ENCODE measurements around the gene DOCK3. TPM values are rescaled to one million over a fixed set of nuclear protein-coding genes. Genes with fewer than 3 reads are reported as not detected.
A peak's percentile ranks its signal among the peaks of the same experiment; 100 is the strongest.

Gene DOCK3
- total RNA-seq, 1 experiment from 2014 or later, result 0.14 TPM

GRCh38 chr3:50708620-50709019, 33.9 kb downstream of the DOCK3 start:
- CTCF ChIA-PET, result no interaction called here
- no peak for TF ChIP-seq CTCF (IDR thresholded peaks at IDR 0.05; ENCODE audit: unreplicated experiment)
- no TSS peak for BruUV-seq (replicated peaks)
- intact Hi-C loops (cut with micrococcal nuclease), result no loop called here
- DNase-seq (ENCODE audit: unreplicated experiment), result peak; percentile 23
- H3K4me3 Mint-ChIP-seq (ENCODE audit: unreplicated experiment), result no peak overlapping the region
- no peaks in the 10 kb centered on the region for H3K4me1 Mint-ChIP-seq (ENCODE audit: insufficient read depth, unreplicated experiment)
- no peak overlapping the region for H3K27ac Mint-ChIP-seq (ENCODE audit: low read depth, unreplicated experiment)
- POLR2A ChIA-PET, result no interaction called here
- no peaks in the 10 kb centered on the region for H3K36me3 Mint-ChIP-seq (ENCODE audit: insufficient read depth, unreplicated experiment)
- H3K27me3 Mint-ChIP-seq (ENCODE audit: insufficient read depth, unreplicated experiment), result peaks cover 9% of the 10 kb centered on the region
- H3K9me3 Mint-ChIP-seq (ENCODE audit: unreplicated experiment), result no peaks in the 10 kb centered on the region

GRCh38 chr3:50714946-50715345, 40.2 kb downstream of the DOCK3 start:
- no peaks in the 10 kb centered on the region for H3K36me3 Mint-ChIP-seq (ENCODE audit: insufficient read depth, unreplicated experiment)
- intact Hi-C loops (cut with micrococcal nuclease), result no loop called here
- H3K9me3 Mint-ChIP-seq (ENCODE audit: unreplicated experiment), result no peaks in the 10 kb centered on the region
- BruUV-seq (replicated peaks), result no TSS peak
- POLR2A ChIA-PET, result no interaction called here
- no peak overlapping the region for H3K27ac Mint-ChIP-seq (ENCODE audit: low read depth, unreplicated experiment)
- CTCF ChIA-PET, result no interaction called here
- peak; percentile 16 for DNase-seq (ENCODE audit: unreplicated experiment)
- H3K4me1 Mint-ChIP-seq (ENCODE audit: insufficient read depth, unreplicated experiment), result no peaks in the 10 kb centered on the region
- H3K27me3 Mint-ChIP-seq (ENCODE audit: insufficient read depth, unreplicated experiment), result peaks cover 36% of the 10 kb centered on the region
- TF ChIP-seq CTCF (IDR thresholded peaks at IDR 0.05; ENCODE audit: unreplicated experiment), result no peak
- H3K4me3 Mint-ChIP-seq (ENCODE audit: unreplicated experiment), result no peak overlapping the region

GRCh38 chr3:50724831-50725230, 50.1 kb downstream of the DOCK3 start:
- Mint-ChIP-seq H3K4me3 (ENCODE audit: unreplicated experiment) (no peak overlapping the region), H3K9me3 (ENCODE audit: unreplicated experiment) (no peaks in the 10 kb centered on the region), H3K36me3 (ENCODE audit: insufficient read depth, unreplicated experiment) (no peaks in the 10 kb centered on the region), H3K27me3 (ENCODE audit: insufficient read depth, unreplicated experiment) (no peaks in the 10 kb centered on the region), H3K27ac (ENCODE audit: low read depth, unreplicated experiment) (no peak overlapping the region), H3K4me1 (ENCODE audit: insufficient read depth, unreplicated experiment) (no peaks in the 10 kb centered on the region)
- CTCF ChIA-PET, result no interaction called here
- TF ChIP-seq CTCF (IDR thresholded peaks at IDR 0.05; ENCODE audit: unreplicated experiment), result no peak
- DNase-seq (ENCODE audit: unreplicated experiment), result no peak
- POLR2A ChIA-PET, result no interaction called here
- BruUV-seq (replicated peaks), result no TSS peak
- intact Hi-C loops (cut with micrococcal nuclease), result no loop called here

DNA sequence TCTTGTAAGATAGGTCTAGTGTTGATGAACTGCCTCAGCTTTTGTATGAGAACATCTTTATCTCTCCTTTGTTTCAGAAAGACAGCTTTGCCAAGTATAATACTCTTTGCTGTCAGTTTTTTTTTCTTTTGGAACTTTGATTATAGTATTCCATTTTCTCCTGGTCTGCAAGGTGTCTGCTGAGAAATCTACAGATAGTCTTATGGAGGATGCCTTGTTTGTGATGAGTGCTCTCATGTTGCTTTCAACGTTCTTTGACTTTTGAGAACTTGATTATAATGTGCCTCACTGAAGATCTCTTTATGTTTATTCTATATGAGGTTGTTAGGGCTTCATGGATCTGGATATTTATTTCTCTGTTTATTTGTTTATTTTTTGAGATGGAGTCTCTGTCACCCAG, 60.3 kb downstream of the DOCK3 start:
- Mint-ChIP-seq H3K27ac (ENCODE audit: low read depth, unreplicated experiment) (no peak overlapping the region), H3K4me3 (ENCODE audit: unreplicated experiment) (no peak overlapping the region), H3K9me3 (ENCODE audit: unreplicated experiment) (no peaks in the 10 kb centered on the region), H3K27me3 (ENCODE audit: insufficient read depth, unreplicated experiment) (no peaks in the 10 kb centered on the region), H3K4me1 (ENCODE audit: insufficient read depth, unreplicated experiment) (no peaks in the 10 kb centered on the region), H3K36me3 (ENCODE audit: insufficient read depth, unreplicated experiment) (no peaks in the 10 kb centered on the region)
- ChIA-PET CTCF (interaction anchor here (0.5 kb wide), 1 partner anchor 177 kb away, joined by 3 read pairs; no protein-coding TSS in a partner anchor), POLR2A (no interaction called here)
- no TSS peak for BruUV-seq (replicated peaks)
- no peak for DNase-seq (ENCODE audit: unreplicated experiment)
- intact Hi-C loops (cut with micrococcal nuclease), result no loop called here
- TF ChIP-seq CTCF (IDR thresholded peaks at IDR 0.05; ENCODE audit: unreplicated experiment), result no peak
